Activated naive CD8-positive, alpha-beta T cell treated with anti-CD3 and anti-CD28 coated beads, Interleukin-2, amount 10 ng/mL, durations not matched to agents 7 days and 5 days (primary cell): ENCODE measurements around the gene YAF2. TPM values are rescaled to one million over a fixed set of nuclear protein-coding genes. Genes with fewer than 3 reads are reported as not detected.
A peak's percentile ranks its signal among the peaks of the same experiment; 100 is the strongest.

Experiments
- ATAC-seq: fragments of 150-1000 bp; cut with Tn5 transposase; one replicate; pipeline ENCODE4 v1.10.0; 2021; ENCODE audit warnings: low read depth, moderate library complexity
- POLR2A ChIA-PET: fragments of 350-600 bp; sonication (Branson Sonifier 250); formaldehyde crosslinking; loops from one replicate; lab custom pipeline; 2021; ENCODE audit warnings: antibody characterized with exemption; lab: Charles Lee
- DNase-seq: peaks from one replicate; pipeline ENCODE4 v3.0.0; 2021
- H3K27ac Mint-ChIP-seq: one replicate; pipeline ENCODE4 v1.8.0; 2022; ENCODE audit warnings: mild to moderate bottlenecking, mixed read lengths
- H3K27me3 Mint-ChIP-seq: one replicate; pipeline ENCODE4 v1.8.0; 2022; ENCODE audit warnings: mild to moderate bottlenecking, moderate library complexity, mixed read lengths
- H3K36me3 Mint-ChIP-seq: one replicate; pipeline ENCODE4 v1.8.0; 2021; ENCODE audit warnings: mild to moderate bottlenecking, mixed read lengths
- H3K4me1 Mint-ChIP-seq: one replicate; pipeline ENCODE4 v1.8.0; 2021; ENCODE audit warnings: mixed read lengths
- H3K4me3 Mint-ChIP-seq: one replicate; pipeline ENCODE4 v1.8.0; 2022; ENCODE audit warnings: mild to moderate bottlenecking, moderate library complexity, mixed read lengths
- H3K9me3 Mint-ChIP-seq: one replicate; pipeline ENCODE4 v1.8.0; 2021; ENCODE audit warnings: mixed read lengths
- total RNA-seq, 2 experiments: library from RNA; stranded (reverse); gene quantifications; one replicate each; pipeline ENCODE4 v1.2.3, GENCODE V29; 2021

The YAF2 gene
- 10 to 100 TPM; 33.7 to 40.6 TPM for total RNA-seq

- peak; percentile 89 for DNase-seq
- Mint-ChIP-seq H3K9me3 (no peaks in the 10 kb centered on the region), H3K27ac (peak within 1 kb of the TSS; percentile 91), H3K27me3 (no peaks in the 10 kb centered on the region), H3K36me3 (peaks cover 12% of the 10 kb centered on the region), H3K4me3 (peak within 1 kb of the TSS; percentile 93), H3K4me1 (peaks cover 26% of the 10 kb centered on the region)
- peak; percentile 82 for ATAC-seq
- POLR2A ChIA-PET, result interaction anchor here (0.6 to 3.0 kb wide), 4 partner anchors 38 to 94 kb away, joined by 3 to 17 read pairs (median 6); partner anchors contain the start of genes GXYLT1, PPHLN1 and ZCRB1
These were observed at the start of gene YAF2 for GRCh38 chr12:42238240-42239140. Gene YAF2, minus strand, starts transcription at chr12:42238248. Its CDS starts 68 bp downstream, at chr12:42238180.

DNA sequence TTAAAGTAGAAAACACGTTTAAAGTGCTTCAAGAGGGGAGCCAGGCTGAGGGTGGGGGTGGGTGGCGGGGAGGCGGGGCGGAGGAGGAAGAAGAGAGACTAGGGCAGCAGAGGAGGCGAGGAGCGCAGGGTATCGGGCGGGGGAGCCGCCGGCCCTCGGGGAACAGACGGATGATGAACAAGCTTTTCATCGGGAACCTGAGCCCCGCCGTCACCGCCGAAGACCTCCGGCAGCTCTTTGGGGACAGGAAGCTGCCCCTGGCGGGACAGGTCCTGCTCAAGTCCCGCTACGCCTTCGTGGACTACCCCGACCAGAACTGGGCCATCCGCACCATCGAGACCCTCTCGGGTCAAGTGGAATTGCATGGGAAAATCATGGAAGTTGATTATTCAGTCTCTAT is 48.7 kb upstream of the YAF2 start:
- no peak for DNase-seq
- peaks cover 2% of the 10 kb centered on the region for H3K4me1 Mint-ChIP-seq
- no peak overlapping the region for H3K4me3 Mint-ChIP-seq
- POLR2A ChIA-PET, result no interaction called here
- no peak for ATAC-seq
- no peaks in the 10 kb centered on the region for H3K36me3 Mint-ChIP-seq
- H3K27ac Mint-ChIP-seq, result no peak overlapping the region
- no peaks in the 10 kb centered on the region for H3K9me3 Mint-ChIP-seq
- peaks cover 2% of the 10 kb centered on the region for H3K27me3 Mint-ChIP-seq

- peaks cover 2% of the 10 kb centered on the region for H3K4me1 Mint-ChIP-seq
- H3K27me3 Mint-ChIP-seq, result peaks cover 6% of the 10 kb centered on the region
- no peaks in the 10 kb centered on the region for H3K9me3 Mint-ChIP-seq
- DNase-seq (no peak), ATAC-seq (no peak)
- H3K4me3 Mint-ChIP-seq, result no peak overlapping the region
- H3K27ac Mint-ChIP-seq, result no peak overlapping the region
- H3K36me3 Mint-ChIP-seq, result no peaks in the 10 kb centered on the region
- POLR2A ChIA-PET, result no interaction called here
These were observed 47.4 kb upstream of the YAF2 start for GRCh38 chr12:42285431-42285830.

DNA sequence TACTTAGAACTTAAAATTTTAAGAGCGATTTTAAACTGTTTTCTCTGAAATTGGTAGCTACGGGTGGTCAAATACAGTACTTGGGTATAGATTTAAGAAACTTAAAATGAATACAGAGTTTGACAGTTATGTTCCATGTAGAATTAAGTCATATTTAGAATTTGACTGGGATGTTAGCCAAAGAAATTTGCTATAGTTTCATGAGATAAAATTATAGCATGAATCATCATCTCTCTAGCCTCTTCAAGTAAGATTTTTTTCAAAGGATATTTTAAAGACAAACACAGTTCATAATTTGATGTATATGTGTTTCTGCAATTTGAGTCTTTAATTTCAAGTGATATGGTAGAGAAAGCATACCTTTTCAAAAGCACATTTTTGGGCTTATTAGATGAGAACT is 46.8 kb upstream of the YAF2 start:
- H3K9me3 Mint-ChIP-seq, result no peaks in the 10 kb centered on the region
- POLR2A ChIA-PET, result interaction anchor here (0.7 kb wide), 1 partner anchor 140 kb away, joined by 8 read pairs; the partner anchor contains the start of gene GXYLT1
- no peaks in the 10 kb centered on the region for H3K36me3 Mint-ChIP-seq
- no peak overlapping the region for H3K27ac Mint-ChIP-seq
- ATAC-seq (no peak), DNase-seq (no peak)
- H3K4me1 Mint-ChIP-seq, result peaks cover 2% of the 10 kb centered on the region
- H3K4me3 Mint-ChIP-seq, result no peak overlapping the region
- peaks cover 9% of the 10 kb centered on the region for H3K27me3 Mint-ChIP-seq

DNA sequence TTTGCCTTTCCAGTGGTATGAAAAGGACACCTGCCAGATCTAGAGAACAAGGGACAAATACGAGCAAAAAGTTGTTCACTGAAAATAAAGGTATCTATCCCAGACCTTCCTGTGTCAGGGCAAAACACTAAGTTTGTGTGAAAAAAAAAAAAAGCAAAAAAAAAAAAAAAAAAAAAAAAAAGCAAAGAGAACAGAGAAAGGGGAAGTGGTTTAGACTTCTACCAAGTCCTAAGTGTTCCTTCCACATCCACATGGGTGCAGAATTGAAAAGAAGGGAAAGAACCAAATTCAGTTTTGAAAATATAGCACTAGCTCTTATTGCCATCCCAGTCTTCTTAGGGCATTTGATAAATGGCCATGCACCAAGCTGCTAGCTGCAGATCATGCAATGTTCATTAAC is 46.1 kb upstream of the YAF2 start:
- Mint-ChIP-seq H3K4me3 (no peak overlapping the region), H3K27ac (no peak overlapping the region), H3K27me3 (peaks cover 6% of the 10 kb centered on the region), H3K4me1 (peaks cover 2% of the 10 kb centered on the region), H3K36me3 (no peaks in the 10 kb centered on the region), H3K9me3 (no peaks in the 10 kb centered on the region)
- DNase-seq (no peak), ATAC-seq (no peak)
- POLR2A ChIA-PET, result interaction anchor here (0.7 kb wide), 1 partner anchor 140 kb away, joined by 8 read pairs; the partner anchor contains the start of gene GXYLT1

- POLR2A ChIA-PET, result no interaction called here
- ATAC-seq (no peak), DNase-seq (no peak)
- Mint-ChIP-seq H3K4me3 (no peak overlapping the region), H3K27ac (no peak overlapping the region), H3K4me1 (peaks cover 2% of the 10 kb centered on the region), H3K9me3 (no peaks in the 10 kb centered on the region), H3K36me3 (no peaks in the 10 kb centered on the region), H3K27me3 (peaks cover 6% of the 10 kb centered on the region)
These were observed 45.7 kb upstream of the YAF2 start for GRCh38 chr12:42283739-42284138.

GRCh38 chr12:42282294-42282693 is 44.2 kb upstream of the YAF2 start:
- Mint-ChIP-seq H3K4me3 (no peak overlapping the region), H3K27ac (no peak overlapping the region), H3K27me3 (peaks cover 10% of the 10 kb centered on the region), H3K9me3 (no peaks in the 10 kb centered on the region), H3K36me3 (no peaks in the 10 kb centered on the region), H3K4me1 (peaks cover 2% of the 10 kb centered on the region)
- POLR2A ChIA-PET, result interaction anchor here (0.6 kb wide), 1 partner anchor 45 kb away, joined by 3 read pairs; no protein-coding TSS in a partner anchor
- no peak for DNase-seq
- no peak for ATAC-seq

- ATAC-seq, result no peak
- DNase-seq, result no peak
- Mint-ChIP-seq H3K4me3 (no peak overlapping the region), H3K9me3 (no peaks in the 10 kb centered on the region), H3K27ac (no peak overlapping the region), H3K36me3 (no peaks in the 10 kb centered on the region), H3K4me1 (peaks cover 2% of the 10 kb centered on the region), H3K27me3 (peaks cover 10% of the 10 kb centered on the region)
- POLR2A ChIA-PET, result interaction anchor here (0.6 kb wide), 1 partner anchor 46 kb away, joined by 3 read pairs; no protein-coding TSS in a partner anchor
These were observed 43.8 kb upstream of the YAF2 start for GRCh38 chr12:42281844-42282243.

- H3K4me1 Mint-ChIP-seq, result peaks cover 2% of the 10 kb centered on the region
- no peak for ATAC-seq
- POLR2A ChIA-PET, result no interaction called here
- no peaks in the 10 kb centered on the region for H3K36me3 Mint-ChIP-seq
- H3K27ac Mint-ChIP-seq, result no peak overlapping the region
- H3K9me3 Mint-ChIP-seq, result no peaks in the 10 kb centered on the region
- no peak overlapping the region for H3K4me3 Mint-ChIP-seq
- no peak for DNase-seq
- peaks cover 10% of the 10 kb centered on the region for H3K27me3 Mint-ChIP-seq
These were observed 43.2 kb upstream of the YAF2 start for GRCh38 chr12:42281278-42281677.

DNA sequence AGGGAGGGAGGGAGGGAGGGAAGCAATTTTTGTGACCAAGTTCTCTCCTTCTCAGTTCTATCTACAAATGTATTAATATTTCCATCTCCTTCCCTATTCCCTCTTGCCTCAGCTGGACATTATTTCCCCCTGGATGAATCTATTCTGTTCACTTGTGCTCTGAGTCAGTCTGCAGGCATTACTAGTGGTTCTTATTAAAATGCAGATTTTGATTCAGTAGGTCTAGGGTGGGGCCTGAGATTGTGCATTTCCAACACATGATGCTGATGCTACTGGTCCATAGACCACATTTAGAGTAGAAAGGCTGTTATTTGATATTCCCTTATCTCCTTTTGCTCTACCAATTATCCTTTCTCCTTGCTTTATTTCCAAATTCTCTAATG is 40.1 kb upstream of the YAF2 start:
- H3K9me3 Mint-ChIP-seq, result peaks cover 1% of the 10 kb centered on the region
- H3K4me1 Mint-ChIP-seq, result no peaks in the 10 kb centered on the region
- POLR2A ChIA-PET, result no interaction called here
- no peaks in the 10 kb centered on the region for H3K36me3 Mint-ChIP-seq
- DNase-seq, result no peak
- ATAC-seq, result no peak
- peaks cover 10% of the 10 kb centered on the region for H3K27me3 Mint-ChIP-seq
- no peak overlapping the region for H3K4me3 Mint-ChIP-seq
- no peak overlapping the region for H3K27ac Mint-ChIP-seq

- POLR2A ChIA-PET, result no interaction called here
- Mint-ChIP-seq H3K27ac (no peak overlapping the region), H3K9me3 (peaks cover 3% of the 10 kb centered on the region), H3K4me3 (no peak overlapping the region), H3K27me3 (peaks cover 10% of the 10 kb centered on the region), H3K36me3 (peaks cover 1% of the 10 kb centered on the region), H3K4me1 (no peaks in the 10 kb centered on the region)
- DNase-seq (no peak), ATAC-seq (no peak)
These were observed 39.5 kb upstream of the YAF2 start for GRCh38 chr12:42277396-42278127.

GRCh38 chr12:42275499-42275898 is 37.5 kb upstream of the YAF2 start:
- ATAC-seq, result no peak
- H3K27ac Mint-ChIP-seq, result no peak overlapping the region
- peaks cover 5% of the 10 kb centered on the region for H3K9me3 Mint-ChIP-seq

DNA sequence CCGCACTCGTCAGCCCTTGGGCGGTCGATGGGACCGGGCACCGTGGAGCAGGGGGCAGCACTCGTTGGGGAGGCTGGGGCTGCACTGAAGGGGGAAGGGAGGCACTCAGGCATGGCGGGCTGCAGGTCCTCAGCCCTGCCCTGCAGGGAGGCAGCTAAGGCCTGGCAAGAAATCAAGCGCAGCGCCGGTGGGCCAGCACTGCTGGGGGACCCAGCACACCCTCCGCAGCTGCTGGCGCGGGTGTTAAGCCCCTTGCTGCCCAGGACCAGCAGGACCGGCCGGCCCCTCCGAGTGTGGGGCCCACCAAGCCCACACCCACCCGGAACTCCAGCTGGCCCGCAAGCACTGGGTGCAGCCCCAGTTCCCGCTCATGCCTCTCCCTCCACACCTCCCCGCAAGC is 35.7 kb upstream of the YAF2 start:
- ATAC-seq (no peak), DNase-seq (no peak)
- peaks cover 5% of the 10 kb centered on the region for H3K9me3 Mint-ChIP-seq
- POLR2A ChIA-PET, result no interaction called here
- H3K4me1 Mint-ChIP-seq, result peaks cover 5% of the 10 kb centered on the region
- H3K36me3 Mint-ChIP-seq, result peaks cover 1% of the 10 kb centered on the region
- no peak overlapping the region for H3K4me3 Mint-ChIP-seq
- H3K27ac Mint-ChIP-seq, result no peak overlapping the region
- H3K27me3 Mint-ChIP-seq, result peaks cover 6% of the 10 kb centered on the region

More at GRCh38 chr12:42275499-42275898, 37.5 kb upstream of the YAF2 start:
- H3K4me3 Mint-ChIP-seq, result no peak overlapping the region
- H3K4me1 Mint-ChIP-seq, result peaks cover 5% of the 10 kb centered on the region
- peaks cover 10% of the 10 kb centered on the region for H3K27me3 Mint-ChIP-seq
- no peak for DNase-seq
- peaks cover 1% of the 10 kb centered on the region for H3K36me3 Mint-ChIP-seq
- POLR2A ChIA-PET, result no interaction called here
